A549 treated with AZD9567 at 1 μM for 4 hours (cell line): ENCODE results near the gene OR4N2. TPM values are rescaled to one million over a fixed set of nuclear protein-coding genes. Genes with fewer than 3 reads are reported as not detected.

Experiments
- total RNA-seq: library from RNA; stranded (reverse); fragments of 200-300 nt; extraction: Qiagen RNA extraction; gene quantifications from 5 replicates; pipeline ENCODE4 v1.2.3, GENCODE V29; 2022; ENCODE audit not compliant: insufficient read depth

Gene OR4N2
- total RNA-seq, result not detected in 5 replicates

GRCh38 chr14:19803470-19803869 lies at the start of gene OR4N2:
TSS of gene OR4N2 (plus strand) at chr14:19803770. CDS start at chr14:19827449, 23,679 bp downstream.

GRCh38 chr14:19773204-19773603 lies 30.4 kb upstream of the OR4N2 start, which contains the start of gene OR4M1:
TSS of gene OR4M1 (plus strand) at chr14:19773504. CDS start at chr14:19780323, 6,819 bp downstream.

GRCh38 chr14:19874842-19875241 lies 71.3 kb downstream of the OR4N2 start, which contains the start of gene OR4K2:
TSS of gene OR4K2 (plus strand) at chr14:19875142. CDS start at chr14:19876268, 1,126 bp downstream.

Other genes with a start within 250 kb of the OR4N2 start
- gene OR11H2, start 89.9 kb upstream of the OR4N2 start, total RNA-seq, result not detected in 5 replicates
- not detected in 5 replicates for gene OR4Q3, start 60.2 kb upstream of the OR4N2 start, total RNA-seq
- gene OR4M1, start 30.3 kb upstream of the OR4N2 start, total RNA-seq, result not detected in 5 replicates
- gene OR4K2, start 71.4 kb downstream of the OR4N2 start, total RNA-seq, result not detected in 5 replicates
- gene OR4K5, start 116.8 kb downstream of the OR4N2 start, total RNA-seq, result not detected in 5 replicates
- not detected in 5 replicates for gene OR4K1, start 127.1 kb downstream of the OR4N2 start, total RNA-seq
- gene OR4K15, start 171.8 kb downstream of the OR4N2 start, total RNA-seq, result not detected in 5 replicates
- not detected in 5 replicates for gene OR4Q2, start 198.4 kb downstream of the OR4N2 start, total RNA-seq
- not detected in 5 replicates for gene OR4K14, start 215.5 kb downstream of the OR4N2 start, total RNA-seq
- gene OR4K13, start 232.3 kb downstream of the OR4N2 start, total RNA-seq, result not detected in 5 replicates